HG03575 (cell line): ENCODE results near the gene RECK.
"Not testable (repeated sequence)": the region's sequence is repeated elsewhere in the genome, so short reads cannot be mapped to it uniquely, and the experiment has no call there.

Source experiments
- ATAC-seq: cut with Tn5 transposase; IDR thresholded peaks from one replicate; pipeline ENCODE4 v1.9.1; 2021; ENCODE audit not compliant: unreplicated experiment, insufficient number of reproducible peaks, low FRiP score; ENCODE audit errors: extremely low read depth

RECK gene

DNA sequence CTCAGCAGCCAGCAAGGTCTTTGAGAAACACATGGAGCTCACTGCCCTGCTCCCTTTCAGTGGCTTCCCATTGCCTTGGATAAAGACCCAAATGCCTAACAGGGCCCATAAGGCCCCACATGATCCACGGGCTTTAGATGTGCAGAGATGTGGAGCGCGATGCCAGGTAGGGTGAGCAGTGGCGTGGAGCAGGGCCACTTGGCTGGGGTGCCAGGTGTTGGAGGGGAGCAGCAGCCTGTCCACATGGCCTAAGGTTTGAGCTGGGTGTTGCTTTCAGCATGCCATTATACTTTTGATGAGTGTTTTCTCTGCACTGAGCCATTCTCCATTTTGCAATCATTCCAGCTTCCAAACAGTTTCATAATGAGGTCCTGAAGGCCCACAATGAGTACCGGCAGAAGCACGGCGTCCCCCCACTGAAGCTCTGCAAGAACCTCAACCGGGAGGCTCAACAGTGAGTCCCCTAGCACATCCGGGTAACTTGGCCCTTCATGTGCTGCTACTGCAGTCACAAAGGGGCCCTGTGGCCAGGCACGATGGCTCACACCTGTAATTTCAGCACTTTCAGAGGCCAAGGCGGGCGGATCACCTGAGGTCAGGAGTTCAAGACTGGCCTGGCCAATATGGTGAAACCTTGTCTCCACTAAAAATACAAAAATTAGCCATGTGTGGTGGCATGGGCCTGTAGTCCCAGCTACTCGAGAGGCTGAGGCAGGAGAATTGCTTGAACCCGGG, 110.9 kb downstream of the RECK start:
- ATAC-seq, result no peak

DNA sequence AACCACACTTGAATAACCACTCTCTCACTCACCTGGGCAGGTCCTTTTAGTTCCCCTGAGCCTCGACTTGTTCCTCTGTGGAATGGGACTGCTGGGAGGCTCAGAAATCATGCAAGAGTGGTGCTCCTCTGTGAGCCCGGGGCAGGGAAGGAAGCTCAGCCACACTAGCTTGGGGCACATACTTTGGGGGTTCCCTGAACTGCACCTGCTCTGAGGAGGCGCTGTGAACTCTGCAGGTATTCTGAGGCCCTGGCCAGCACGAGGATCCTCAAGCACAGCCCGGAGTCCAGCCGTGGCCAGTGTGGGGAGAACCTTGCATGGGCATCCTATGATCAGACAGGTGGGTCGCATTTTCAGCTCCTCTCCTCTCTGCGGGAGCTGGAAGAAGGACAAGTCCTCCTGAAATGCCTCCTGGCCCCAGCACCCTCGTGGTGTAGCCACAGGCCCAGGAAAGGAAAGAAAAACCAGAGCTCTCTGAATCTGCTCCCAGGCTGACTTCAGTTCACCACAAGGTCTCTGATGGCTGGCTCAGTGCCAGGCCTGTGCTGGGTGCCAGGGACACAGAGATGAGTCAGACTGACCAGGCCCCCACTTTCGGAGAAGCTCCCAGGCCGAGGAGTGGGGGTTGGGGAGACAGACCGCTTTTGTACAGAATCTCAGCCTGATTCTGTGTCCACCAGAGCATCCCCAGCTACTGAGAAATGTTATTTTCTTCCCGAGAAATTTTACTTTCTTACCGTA, 111.8 kb downstream of the RECK start:
- ATAC-seq, result no peak

DNA sequence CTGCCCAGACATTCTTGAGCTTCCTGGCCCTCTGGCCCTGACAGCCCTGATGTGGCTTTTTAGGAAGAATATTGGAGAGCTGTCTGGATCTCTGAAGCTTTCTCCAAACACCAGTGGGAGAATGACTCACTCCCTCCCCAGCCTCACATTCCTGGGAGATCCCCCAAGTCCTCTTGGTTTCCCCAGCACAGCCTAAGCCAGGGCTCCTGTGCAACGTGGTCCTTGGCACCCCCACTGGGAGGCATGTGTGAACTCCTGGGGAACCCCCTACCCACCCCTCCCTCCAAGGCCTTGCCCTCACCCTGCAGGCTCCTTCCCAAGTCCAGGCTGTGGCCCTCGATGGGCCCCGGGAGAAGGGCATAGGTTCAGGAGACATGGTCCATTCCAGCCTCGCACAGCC, 112.5 kb downstream of the RECK start:
- ATAC-seq, result no peak

DNA sequence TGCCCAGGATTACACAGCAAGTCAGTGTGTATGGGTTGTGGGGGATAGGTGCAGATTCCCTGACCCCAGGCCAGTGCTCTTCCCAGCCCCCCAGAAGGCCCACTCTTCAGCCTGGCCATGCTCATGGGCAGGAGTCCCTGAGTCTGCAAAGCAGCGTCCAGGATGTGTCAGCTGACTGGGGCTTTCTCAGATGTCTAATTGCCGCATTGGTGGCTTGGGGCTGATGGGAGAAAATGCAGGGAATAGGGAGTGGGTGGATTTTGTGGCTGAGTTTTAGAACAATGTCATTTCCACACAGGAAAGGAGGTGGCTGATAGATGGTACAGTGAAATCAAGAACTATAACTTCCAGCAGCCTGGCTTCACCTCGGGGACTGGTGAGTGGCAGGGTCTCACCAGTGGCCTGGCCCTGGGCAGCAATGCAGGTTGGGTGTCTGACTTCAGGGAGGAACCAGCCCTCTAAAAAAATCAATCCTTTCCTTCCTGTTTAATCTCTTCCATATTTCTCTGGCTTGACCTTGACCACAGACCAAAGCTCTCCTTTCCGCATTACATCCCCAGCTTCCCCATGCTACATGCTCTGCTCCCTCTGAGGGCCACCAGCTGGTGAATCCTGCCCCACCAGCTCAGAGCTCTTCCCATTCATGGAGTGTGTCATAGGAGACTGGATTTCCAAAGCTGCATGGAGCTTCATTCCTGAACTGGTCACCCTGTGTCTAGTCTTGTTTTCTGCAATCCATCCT, 114.0 kb downstream of the RECK start:
- no peak for ATAC-seq

DNA sequence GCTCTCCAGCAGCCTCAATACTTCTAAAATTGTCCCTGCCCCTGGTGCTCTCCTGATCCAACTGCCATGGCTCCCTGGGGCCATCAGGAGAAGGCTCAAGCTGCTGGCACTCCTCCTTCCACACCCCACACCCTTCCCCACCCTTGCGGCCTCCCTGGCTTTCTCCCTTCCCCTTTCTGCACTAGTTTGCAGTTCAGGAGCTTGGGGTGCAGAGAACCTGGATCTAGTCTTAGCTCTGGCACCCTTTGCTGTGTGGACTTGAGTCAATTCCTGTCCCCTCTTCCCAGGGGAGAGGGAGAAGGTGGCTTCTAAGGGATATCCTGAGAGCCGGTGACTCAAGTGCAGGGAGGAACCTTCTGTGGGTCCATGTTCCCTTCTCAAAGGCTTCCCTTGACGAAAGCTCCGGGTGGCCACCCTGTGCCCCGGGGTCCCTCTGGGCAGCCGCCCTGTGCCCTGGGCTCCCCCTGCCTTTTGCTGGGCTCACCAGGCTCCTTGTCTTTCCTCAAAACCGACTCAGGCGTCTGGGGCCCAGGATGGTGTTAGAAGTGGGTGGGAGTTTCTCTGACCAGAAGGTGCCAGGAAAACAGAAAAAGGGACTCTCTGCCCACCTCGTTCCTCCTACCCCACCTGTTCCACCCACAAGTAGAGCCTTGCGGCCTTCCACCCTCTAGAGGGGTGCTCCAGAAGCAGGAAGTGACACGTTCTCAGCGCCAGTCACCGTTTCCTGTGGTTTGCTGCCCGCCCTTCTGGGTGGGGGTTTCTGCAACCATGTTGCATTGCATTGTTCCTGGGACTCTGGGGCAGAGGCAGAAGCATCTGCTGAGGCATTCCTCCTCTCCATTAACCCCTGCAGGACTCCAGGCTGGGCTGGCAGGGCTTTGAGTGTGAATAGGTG, 114.8 kb downstream of the RECK start:
- ATAC-seq, result peak; percentile 60

DNA sequence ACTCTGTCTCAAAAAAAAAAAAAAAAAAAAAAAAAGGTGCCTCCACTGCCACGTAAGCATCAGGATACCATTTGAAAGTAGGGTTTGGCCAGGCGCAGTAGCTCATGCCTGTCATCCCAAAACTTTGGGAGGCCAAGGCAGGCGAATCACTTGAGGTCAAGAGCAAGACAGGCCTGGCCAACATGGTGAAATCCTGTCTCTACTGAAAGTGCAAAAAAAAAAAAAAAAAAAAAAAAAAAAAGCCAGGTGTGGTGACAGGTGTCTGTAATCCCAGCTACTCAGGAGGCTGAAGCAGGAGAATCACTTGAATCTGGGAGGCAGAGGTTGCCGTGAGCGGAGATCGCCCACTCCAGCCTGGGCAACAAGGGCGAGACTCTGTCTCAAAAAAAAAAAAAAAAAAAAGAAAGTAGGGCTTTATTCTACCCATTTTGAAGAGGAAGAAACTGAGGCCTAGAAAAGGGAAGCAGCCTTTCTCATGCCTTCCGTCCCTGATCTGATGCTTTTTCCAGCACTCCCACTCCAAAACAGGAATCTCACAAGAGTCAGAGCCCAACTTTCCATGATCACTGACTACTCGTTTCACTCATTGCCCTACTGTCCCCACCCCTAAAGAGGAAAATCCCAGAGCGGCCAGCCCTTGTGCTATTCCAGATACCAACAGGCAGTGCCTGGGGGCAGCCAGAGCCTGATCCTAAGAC, 116.2 kb downstream of the RECK start:
- no peak for ATAC-seq

DNA sequence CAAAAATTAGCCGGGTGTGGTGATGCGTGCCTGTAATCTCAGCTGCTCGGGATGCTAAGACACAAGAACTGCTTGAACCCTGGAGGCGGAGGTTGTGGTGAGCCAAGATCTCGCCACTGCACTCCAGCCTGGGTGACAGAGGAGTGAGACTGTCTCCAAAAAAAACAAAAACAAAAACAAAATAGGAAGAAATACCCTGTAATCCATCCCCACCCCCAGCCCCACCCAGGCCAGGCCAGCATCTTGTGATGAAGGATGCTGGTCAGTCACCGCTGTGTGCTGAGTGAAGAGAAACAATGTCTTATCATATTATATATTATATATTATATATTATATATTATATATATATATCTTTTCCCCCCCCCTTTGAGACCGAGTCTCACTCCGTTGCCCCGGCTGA, 117.0 kb downstream of the RECK start:
- no peak for ATAC-seq

DNA sequence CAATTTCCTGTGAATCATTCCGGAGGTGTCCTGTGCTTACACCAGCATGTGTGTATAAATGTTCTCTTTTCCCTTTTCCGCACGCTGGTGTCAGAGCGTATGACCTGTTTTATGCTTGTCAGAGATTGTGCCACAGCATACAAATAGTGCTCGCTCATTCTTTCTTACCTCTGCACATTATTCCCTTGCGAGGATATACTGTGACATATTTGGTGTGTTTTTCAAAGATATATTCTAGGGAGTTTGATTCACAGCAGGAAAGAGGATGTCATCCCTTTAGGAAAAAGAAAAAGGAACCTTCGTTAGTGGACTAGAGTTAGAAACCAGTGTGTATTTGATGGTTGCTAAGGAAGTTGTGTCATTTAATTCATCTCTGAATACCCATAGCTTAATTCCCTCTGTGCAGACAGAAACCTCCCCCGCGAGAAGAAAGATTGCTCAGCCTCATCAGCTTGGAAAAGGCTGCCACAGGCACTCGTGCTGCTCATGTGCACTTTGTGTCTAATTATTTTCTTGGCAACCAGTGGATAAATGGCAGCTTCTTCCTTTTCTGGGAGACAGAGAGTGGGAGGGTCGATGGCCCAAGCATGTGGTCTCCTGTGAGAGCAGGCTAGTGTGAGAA, 117.7 kb downstream of the RECK start:
- ATAC-seq, result no peak

DNA sequence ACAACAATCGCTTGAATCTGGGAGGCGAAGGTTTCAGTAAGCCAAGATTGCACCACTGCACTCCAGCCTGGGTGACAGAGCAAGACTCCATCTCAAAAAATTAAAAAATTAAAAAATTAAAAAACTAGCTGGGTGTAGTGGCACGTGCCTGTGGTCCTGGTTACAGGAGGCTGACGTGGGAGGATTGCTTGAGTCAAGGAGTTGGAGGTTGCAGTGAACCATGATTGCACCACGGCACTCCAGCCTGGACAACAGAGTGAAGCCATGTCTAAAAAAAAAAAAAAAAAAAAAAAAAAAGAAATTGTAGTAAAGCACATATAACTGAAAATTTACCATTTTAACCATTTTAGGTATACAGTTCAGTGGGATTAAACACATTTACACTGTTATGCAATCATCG, 119.4 kb downstream of the RECK start:
- ATAC-seq, result no peak

DNA sequence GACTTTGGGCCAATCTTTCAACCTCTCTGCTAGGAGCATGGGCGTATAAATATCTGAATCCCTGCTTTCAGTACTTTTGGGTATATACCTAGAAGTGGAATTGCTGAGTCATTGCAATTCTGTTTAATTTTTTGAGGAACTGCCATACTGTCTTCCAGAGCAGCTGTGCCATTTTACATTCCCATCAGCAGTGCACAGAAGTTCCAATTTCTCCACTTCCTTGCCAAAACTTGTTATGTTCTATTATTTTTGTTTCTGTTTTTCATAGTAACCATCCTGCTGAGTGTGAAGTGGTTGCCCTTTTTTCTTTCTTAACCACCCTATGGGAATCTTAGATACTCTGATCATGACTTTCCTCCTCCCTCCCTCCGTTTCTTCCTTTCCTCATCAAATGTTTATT, 121.4 kb downstream of the RECK start:
- no peak for ATAC-seq

DNA sequence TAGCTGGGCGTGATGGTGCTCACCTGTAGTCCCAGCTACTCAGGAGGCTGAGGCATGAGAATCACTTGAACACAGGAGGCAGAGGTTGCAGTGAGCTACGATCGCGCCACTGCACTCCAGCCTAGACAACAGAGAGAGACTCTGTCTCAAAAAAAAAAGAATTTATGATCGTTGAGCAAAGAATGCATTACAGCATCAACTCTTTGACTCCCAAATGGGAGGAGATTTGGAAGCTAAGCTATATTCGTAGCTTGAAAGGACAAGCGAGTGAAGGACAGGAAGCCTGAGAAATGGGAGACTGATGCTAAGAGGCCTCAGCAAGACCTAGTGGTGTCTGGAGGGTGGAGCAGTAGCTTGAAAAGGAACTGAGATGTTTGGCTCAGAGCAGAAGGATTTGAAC, 122.2 kb downstream of the RECK start:
- no peak for ATAC-seq

DNA sequence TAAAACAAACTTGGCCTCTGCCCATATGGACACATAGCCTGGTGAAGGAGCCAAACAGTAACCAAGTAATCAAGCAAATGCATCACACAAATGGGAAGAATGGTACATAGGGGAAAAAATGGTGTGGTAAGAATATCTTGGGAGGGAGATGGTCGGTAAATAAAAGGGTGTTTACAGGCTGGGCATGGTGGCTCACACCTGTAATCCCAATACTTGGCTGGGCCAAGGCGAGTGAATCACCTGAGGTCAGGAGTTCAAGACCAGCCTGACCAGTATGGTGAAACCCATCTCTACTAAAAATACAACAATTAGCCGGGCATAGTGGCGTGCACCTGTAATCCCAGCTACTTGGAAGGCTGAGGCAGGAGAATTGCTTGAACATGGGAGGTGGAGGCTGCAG, 122.8 kb downstream of the RECK start:
- ATAC-seq, result not testable (repeated sequence)

DNA sequence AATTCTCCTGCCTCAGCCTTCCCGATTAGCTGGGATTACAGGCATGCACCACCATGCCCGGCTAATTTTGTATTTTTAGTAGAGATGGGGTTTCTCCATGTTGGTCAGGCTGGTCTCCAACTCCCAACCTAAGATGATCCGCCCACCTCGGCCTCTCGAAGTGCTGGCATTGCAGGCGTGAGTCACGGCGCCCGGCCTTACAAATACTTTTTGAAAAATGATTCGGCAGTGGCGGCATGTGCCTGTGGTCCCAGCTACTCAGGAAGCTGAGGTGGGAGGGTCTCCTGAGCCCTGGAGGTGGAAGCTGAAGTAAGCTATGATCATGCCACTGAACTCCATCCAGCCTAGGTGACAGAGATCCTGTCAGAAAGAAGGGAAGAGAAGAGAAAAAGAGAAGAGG, 123.4 kb downstream of the RECK start:
- not testable (repeated sequence) for ATAC-seq

DNA sequence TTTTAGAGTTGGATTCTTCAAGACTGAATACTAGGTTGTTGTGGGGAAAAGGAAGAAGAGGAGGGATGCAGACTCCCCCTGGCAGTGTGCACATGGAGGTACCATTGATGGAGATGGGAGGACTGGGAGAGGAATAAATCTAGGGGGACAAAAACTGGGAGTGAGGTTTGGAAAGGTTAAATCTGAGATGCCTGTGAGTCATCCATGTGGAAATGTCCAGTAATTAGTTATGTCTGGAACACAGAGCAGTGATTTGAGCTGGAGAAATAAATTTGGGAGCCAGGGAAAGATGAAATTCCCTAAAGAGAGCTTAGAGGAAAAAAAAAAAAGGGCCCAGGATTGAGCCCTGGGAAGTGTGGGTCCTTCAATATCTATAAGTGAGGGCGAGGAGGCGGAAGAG, 124.5 kb downstream of the RECK start:
- no peak for ATAC-seq

DNA sequence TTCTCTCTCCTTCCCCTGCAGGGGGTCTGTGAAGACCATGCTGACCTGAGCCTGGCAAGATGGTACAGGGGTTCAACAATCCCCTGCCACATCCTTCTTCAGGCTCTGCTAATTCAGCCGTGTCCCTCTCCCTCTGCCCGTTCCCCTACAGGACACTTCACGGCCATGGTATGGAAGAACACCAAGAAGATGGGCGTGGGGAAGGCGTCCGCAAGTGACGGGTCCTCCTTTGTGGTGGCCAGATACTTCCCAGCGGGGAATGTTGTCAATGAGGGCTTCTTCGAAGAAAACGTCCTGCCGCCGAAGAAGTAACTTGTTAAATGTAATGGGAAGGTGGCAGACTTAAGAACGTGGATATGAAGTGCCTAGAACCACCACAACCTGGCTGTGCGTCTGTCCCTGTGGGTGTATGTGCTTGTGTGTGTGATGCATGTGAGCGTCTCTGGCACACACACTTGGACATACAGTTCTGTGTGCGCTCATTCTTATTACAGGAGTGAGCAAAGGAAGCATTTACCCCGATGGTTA, 125.6 kb downstream of the RECK start:
- ATAC-seq, result no peak

DNA sequence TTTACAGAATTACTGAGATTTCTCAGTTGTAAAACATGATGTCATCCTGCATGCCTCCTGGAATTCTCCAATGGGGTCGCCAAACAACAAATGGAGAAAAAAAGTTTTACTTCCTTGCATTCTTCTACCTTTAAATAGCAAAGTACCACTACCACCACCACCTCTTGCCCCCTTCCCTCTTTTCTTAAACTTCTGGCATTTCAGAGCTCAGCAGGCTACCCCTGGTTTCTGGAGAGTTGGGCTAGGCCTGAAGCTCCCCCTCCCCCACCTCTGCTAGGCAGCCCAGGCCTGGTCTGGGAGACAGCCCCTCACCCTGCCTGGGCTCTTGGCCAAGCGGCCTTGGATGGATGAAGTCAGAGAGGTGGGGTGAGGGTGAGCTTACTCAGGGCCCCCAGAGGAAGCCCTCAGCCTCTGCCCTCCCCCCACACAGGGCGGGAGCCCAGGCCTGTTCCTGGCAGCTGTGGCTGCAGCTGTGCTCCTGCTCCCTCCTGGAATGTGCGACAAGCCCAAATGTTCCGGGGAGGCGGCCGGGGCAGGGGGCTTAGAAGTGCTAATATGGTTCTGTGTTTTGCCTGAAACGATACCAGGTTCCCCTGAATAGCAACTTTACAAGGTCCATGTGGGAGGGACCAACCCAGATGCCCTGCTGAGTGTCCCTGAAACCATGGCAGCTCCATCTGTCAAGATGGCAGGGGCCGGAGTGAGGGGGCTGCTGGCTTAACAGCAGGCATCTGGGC, 126.5 kb downstream of the RECK start:
- ATAC-seq, result no peak

DNA sequence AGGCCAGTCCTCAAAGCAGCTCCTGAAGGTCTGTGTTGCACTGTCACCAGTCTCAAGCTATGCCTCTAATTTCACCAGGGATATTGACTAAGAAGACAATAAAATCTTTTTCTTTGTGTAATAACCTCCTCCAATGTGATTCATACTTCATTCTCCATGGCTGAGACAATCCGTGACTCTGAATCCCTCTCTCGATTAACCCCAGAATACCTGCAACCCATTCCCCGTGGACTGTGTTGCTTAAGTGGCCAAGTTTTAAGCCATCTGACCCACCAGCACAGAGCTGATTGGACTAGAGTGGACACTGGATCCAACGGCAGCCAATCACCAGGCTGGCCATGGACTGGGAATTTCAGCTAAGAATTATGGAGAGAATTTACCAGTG, 127.1 kb downstream of the RECK start:
- no peak for ATAC-seq
